ENCODE measurements around the gene AFP.

GRCh38 chr4:73450398-73451004, 14.5 kb downstream of the AFP start:
- TF ChIP-seq CTCF (IDR thresholded peaks at IDR 0.05) (no peak), EZH2 (IDR thresholded peaks at IDR 0.05) (no peak)
